Sigmoid colon (tissue), 4 donors: ENCODE data around the gene MTUS2.

Experiments
- EP300 ChIP-seq, 4 donors: sonication (generic); formaldehyde crosslinking; IDR thresholded peaks; one replicate each; pipeline ENCODE4 v1.6.1; 2017; ENCODE audit warnings: antibody characterized with exemption in 4 of 4
- POLR2AphosphoS5 ChIP-seq, 4 donors: sonication (generic); formaldehyde crosslinking; IDR thresholded peaks; one replicate each; pipeline ENCODE4 v1.6.1; 2017; ENCODE audit warnings: antibody characterized with exemption in 4 of 4
- TF ChIP-seq, protein P1 (sequence below), 4 experiments: fragments of 450-650 bp in 3 of 4; fragments of 200-600 bp in 1 of 4; IDR thresholded peaks; one replicate each; pipeline ENCODE4 v1.5.1; 2016 to 2019; ENCODE audit warnings: antibody characterized with exemption in 4 of 4, mild to moderate bottlenecking in 3 of 4, moderate library complexity in 2 of 4

DNA sequence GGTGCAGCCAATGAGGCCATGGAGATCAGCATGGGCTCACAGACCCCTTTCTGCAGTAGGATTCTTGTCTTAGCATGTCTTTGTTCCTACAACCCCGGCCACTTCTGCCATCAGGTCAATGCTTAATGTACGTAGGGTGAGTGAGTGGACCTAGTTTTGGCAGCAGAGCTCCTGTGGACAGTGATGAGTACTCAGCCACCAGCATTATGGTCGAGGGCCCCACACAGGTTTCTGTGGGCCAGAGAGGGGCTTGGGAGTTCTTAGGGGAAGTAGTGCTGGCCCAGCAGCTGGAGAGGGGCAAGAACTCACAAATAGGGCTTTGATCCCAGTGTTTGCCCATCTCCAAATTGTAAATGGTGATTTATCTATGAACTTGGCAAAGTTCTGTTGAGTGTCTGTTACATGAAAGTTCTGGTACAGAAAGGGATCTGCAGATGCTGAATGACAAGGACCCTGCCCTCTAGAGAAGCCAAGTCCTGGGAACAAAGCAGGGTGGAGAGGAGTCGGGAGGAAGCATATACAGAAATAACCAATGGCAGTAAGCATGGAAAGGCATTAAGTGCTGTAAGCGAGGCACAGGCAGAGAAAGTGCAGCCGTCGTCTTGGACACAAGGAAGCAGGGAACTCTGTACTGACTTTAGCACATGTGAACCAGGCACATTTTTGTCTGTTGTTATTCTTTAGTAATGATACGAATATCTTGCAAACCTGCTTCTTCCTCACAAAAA, 185.1 kb downstream of the MTUS2 start:
- TF ChIP-seq, protein P1, sequence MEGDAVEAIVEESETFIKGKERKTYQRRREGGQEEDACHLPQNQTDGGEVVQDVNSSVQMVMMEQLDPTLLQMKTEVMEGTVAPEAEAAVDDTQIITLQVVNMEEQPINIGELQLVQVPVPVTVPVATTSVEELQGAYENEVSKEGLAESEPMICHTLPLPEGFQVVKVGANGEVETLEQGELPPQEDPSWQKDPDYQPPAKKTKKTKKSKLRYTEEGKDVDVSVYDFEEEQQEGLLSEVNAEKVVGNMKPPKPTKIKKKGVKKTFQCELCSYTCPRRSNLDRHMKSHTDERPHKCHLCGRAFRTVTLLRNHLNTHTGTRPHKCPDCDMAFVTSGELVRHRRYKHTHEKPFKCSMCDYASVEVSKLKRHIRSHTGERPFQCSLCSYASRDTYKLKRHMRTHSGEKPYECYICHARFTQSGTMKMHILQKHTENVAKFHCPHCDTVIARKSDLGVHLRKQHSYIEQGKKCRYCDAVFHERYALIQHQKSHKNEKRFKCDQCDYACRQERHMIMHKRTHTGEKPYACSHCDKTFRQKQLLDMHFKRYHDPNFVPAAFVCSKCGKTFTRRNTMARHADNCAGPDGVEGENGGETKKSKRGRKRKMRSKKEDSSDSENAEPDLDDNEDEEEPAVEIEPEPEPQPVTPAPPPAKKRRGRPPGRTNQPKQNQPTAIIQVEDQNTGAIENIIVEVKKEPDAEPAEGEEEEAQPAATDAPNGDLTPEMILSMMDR (IDR thresholded peaks at IDR 0.05) = no peak
- TF ChIP-seq EP300 (IDR thresholded peaks at IDR 0.05) (no peak), POLR2AphosphoS5 (IDR thresholded peaks at IDR 0.05) (no peak)
